Measurements from ENCODE around the gene UBC.

UBC gene

GRCh38 chr12:124947561-124948398 is 33.3 kb upstream of the UBC start:
- H3K4me3 ChIP-seq (replicated peaks; ENCODE audit: low read depth, low read length), result no peak overlapping the region
- no peak for TF ChIP-seq CTCF (IDR thresholded peaks at IDR 0.05; ENCODE audit: insufficient read depth, low read length, poor library complexity, severe bottlenecking)
- no peak for DNase-seq (ENCODE audit: extremely low read depth, insufficient read length)
- no peaks in the 10 kb centered on the region for H3K27me3 ChIP-seq (replicated peaks; ENCODE audit: control insufficient read depth, insufficient read depth, low read length)
- peaks cover 41% of the 10 kb centered on the region for H3K36me3 ChIP-seq (ENCODE audit: control insufficient read depth, insufficient read depth, low read length)

GRCh38 chr12:124947013-124947412 is 32.6 kb upstream of the UBC start:
- H3K27me3 ChIP-seq (replicated peaks; ENCODE audit: control insufficient read depth, insufficient read depth, low read length), result no peaks in the 10 kb centered on the region
- no peak for DNase-seq (ENCODE audit: extremely low read depth, insufficient read length)
- H3K4me3 ChIP-seq (replicated peaks; ENCODE audit: low read depth, low read length), result no peak overlapping the region
- TF ChIP-seq CTCF (IDR thresholded peaks at IDR 0.05; ENCODE audit: insufficient read depth, low read length, poor library complexity, severe bottlenecking), result no peak
- peaks cover 36% of the 10 kb centered on the region for H3K36me3 ChIP-seq (ENCODE audit: control insufficient read depth, insufficient read depth, low read length)

- Histone ChIP-seq H3K36me3 (ENCODE audit: control insufficient read depth, insufficient read depth, low read length) (peaks cover 36% of the 10 kb centered on the region), H3K27me3 (replicated peaks; ENCODE audit: control insufficient read depth, insufficient read depth, low read length) (no peaks in the 10 kb centered on the region), H3K4me3 (replicated peaks; ENCODE audit: low read depth, low read length) (no peak overlapping the region)
- TF ChIP-seq CTCF (IDR thresholded peaks at IDR 0.05; ENCODE audit: insufficient read depth, low read length, poor library complexity, severe bottlenecking), result no peak
- DNase-seq (ENCODE audit: extremely low read depth, insufficient read length), result no peak
Measured at GRCh38 chr12:124946447-124946793, 32.0 kb upstream of the UBC start.

- Histone ChIP-seq H3K4me3 (replicated peaks; ENCODE audit: low read depth, low read length) (peak overlapping the region; percentile 45), H3K36me3 (ENCODE audit: control insufficient read depth, insufficient read depth, low read length) (peaks cover 1% of the 10 kb centered on the region), H3K27me3 (replicated peaks; ENCODE audit: control insufficient read depth, insufficient read depth, low read length) (no peaks in the 10 kb centered on the region)
- no peak for TF ChIP-seq CTCF (IDR thresholded peaks at IDR 0.05; ENCODE audit: insufficient read depth, low read length, poor library complexity, severe bottlenecking)
- DNase-seq (ENCODE audit: extremely low read depth, insufficient read length), result no peak
Measured at GRCh38 chr12:124941170-124941527, 26.7 kb upstream of the UBC start.

GRCh38 chr12:124940393-124941169 is 26.1 kb upstream of the UBC start:
- peak; percentile 95 for TF ChIP-seq CTCF (IDR thresholded peaks at IDR 0.05; ENCODE audit: insufficient read depth, low read length, poor library complexity, severe bottlenecking)
- DNase-seq (ENCODE audit: extremely low read depth, insufficient read length), result peak; percentile 83
- H3K36me3 ChIP-seq (ENCODE audit: control insufficient read depth, insufficient read depth, low read length), result peaks cover 1% of the 10 kb centered on the region
- no peaks in the 10 kb centered on the region for H3K27me3 ChIP-seq (replicated peaks; ENCODE audit: control insufficient read depth, insufficient read depth, low read length)
- peak overlapping the region; percentile 45 for H3K4me3 ChIP-seq (replicated peaks; ENCODE audit: low read depth, low read length)

All from GM06990 (cell line).